HG02981 (cell line): ENCODE measurements around the gene EPS8L2.
"Not testable (repeated sequence)": the region's sequence is repeated elsewhere in the genome, so short reads cannot be mapped to it uniquely, and the experiment has no call there.

Source experiments
- ATAC-seq: cut with Tn5 transposase; IDR thresholded peaks from one replicate; pipeline ENCODE4 v1.9.1; 2021; ENCODE audit warnings: mild to moderate bottlenecking, moderate library complexity; ENCODE audit not compliant: unreplicated experiment

Gene EPS8L2

GRCh38 chr11:724778-725386 is 18.9 kb downstream of the EPS8L2 start:
- no peak for ATAC-seq

GRCh38 chr11:725624-726202 is 19.7 kb downstream of the EPS8L2 start:
- ATAC-seq = no peak

GRCh38 chr11:726278-727220 is 20.5 kb downstream of the EPS8L2 start:
- ATAC-seq = no peak

GRCh38 chr11:727281-727701 is 21.3 kb downstream of the EPS8L2 start:
- ATAC-seq = no peak

GRCh38 chr11:727859-728748 is 22.1 kb downstream of the EPS8L2 start:
- no peak for ATAC-seq

- ATAC-seq = no peak
These were observed 23.0 kb downstream of the EPS8L2 start for GRCh38 chr11:728901-729491.

GRCh38 chr11:729492-730074 is 23.6 kb downstream of the EPS8L2 start:
- ATAC-seq = no peak

GRCh38 chr11:733072-733471 is 27.0 kb downstream of the EPS8L2 start:
- no peak for ATAC-seq

- not testable (repeated sequence) for ATAC-seq
These were observed 28.5 kb downstream of the EPS8L2 start for GRCh38 chr11:734541-734940.

- ATAC-seq = no peak
These were observed 31.3 kb downstream of the EPS8L2 start for GRCh38 chr11:737366-737765.

GRCh38 chr11:737899-738298 is 31.9 kb downstream of the EPS8L2 start:
- ATAC-seq = not testable (repeated sequence)

- ATAC-seq = no peak
These were observed 36.1 kb downstream of the EPS8L2 start for GRCh38 chr11:742156-742546.

GRCh38 chr11:742571-743201 is 36.7 kb downstream of the EPS8L2 start:
- ATAC-seq = no peak

- ATAC-seq = no peak
These were observed 39.4 kb downstream of the EPS8L2 start for GRCh38 chr11:745428-745827.

GRCh38 chr11:746289-747157 is 40.5 kb downstream of the EPS8L2 start:
- peak; percentile 31 for ATAC-seq

- peak; percentile 90 for ATAC-seq
These were observed 41.4 kb downstream of the EPS8L2 start, which contains the start of gene TALDO1 for GRCh38 chr11:747158-748006. TSS of gene TALDO1 (plus strand) at chr11:747464. CDS start at chr11:747482, 18 bp downstream.

- peak; percentile 7 for ATAC-seq
These were observed 42.0 kb downstream of the EPS8L2 start for GRCh38 chr11:748007-748359.

GRCh38 chr11:749731-750130 is 43.7 kb downstream of the EPS8L2 start:
- no peak for ATAC-seq
